Stimulated activated effector memory CD8-positive, alpha-beta T cell treated with anti-CD3 and anti-CD28 coated beads, Interleukin-12 subunit alpha, Interleukin-12 subunit beta, amount 100 ng/mL, for 72 hours (primary cell): ENCODE data around the gene LRRC26.

Experiments
- ATAC-seq: fragments of 150-1000 bp; cut with Tn5 transposase; 2 replicates; pipeline ENCODE4 v1.10.0; 2021
- DNase-seq, 2 donors: peaks; one replicate each; pipeline ENCODE4 v3.0.0; 2021 to 2022; ENCODE audit warnings: low spot score in 2 of 2
- H3K27ac Mint-ChIP-seq: one replicate; pipeline ENCODE4 v1.8.0; 2022; ENCODE audit warnings: mild to moderate bottlenecking, mixed read lengths
- H3K36me3 Mint-ChIP-seq: one replicate; pipeline ENCODE4 v1.8.0; 2022; ENCODE audit warnings: mild to moderate bottlenecking, mixed read lengths
- H3K4me1 Mint-ChIP-seq: one replicate; pipeline ENCODE4 v1.8.0; 2022; ENCODE audit warnings: mixed read lengths
- H3K4me3 Mint-ChIP-seq: one replicate; pipeline ENCODE4 v1.8.0; 2022; ENCODE audit warnings: mild to moderate bottlenecking, mixed read lengths
- H3K9me3 Mint-ChIP-seq: one replicate; pipeline ENCODE4 v1.8.0; 2022; ENCODE audit warnings: mixed read lengths

The LRRC26 gene

DNA sequence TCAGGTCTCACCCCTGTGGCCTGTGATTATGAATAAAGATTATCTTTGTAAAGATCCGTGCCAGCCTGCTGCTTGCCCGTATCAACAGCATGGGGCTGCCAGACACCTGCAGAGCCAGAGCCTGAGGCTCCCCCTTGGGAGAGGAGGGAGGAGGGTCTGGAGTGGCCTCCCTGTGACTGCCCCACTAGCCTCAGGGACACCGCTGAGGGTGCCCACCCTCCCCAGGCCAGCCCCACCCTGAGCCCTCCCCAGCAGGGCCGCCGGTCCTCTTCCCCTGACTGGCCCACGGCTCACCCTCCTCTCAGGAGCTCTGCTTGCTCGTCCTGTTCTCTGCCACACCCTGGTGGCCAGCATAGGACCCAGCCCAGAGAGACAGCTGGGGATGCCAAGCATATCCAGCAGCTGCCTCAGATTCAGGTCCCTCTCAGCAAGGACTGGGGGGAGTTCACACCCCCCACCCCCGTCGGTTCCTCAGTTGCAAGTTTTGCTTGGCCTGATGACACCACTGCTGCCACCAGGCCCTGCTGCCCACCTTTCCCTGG, 20.5 kb upstream of the LRRC26 start:
- peak overlapping the region; percentile 89 for H3K4me3 Mint-ChIP-seq
- ATAC-seq (no peak), DNase-seq (no peak)
- no peaks in the 10 kb centered on the region for H3K9me3 Mint-ChIP-seq
- H3K27ac Mint-ChIP-seq = peak overlapping the region; percentile 95
- peaks cover 37% of the 10 kb centered on the region for H3K36me3 Mint-ChIP-seq
- H3K4me1 Mint-ChIP-seq = peaks cover 43% of the 10 kb centered on the region

DNA sequence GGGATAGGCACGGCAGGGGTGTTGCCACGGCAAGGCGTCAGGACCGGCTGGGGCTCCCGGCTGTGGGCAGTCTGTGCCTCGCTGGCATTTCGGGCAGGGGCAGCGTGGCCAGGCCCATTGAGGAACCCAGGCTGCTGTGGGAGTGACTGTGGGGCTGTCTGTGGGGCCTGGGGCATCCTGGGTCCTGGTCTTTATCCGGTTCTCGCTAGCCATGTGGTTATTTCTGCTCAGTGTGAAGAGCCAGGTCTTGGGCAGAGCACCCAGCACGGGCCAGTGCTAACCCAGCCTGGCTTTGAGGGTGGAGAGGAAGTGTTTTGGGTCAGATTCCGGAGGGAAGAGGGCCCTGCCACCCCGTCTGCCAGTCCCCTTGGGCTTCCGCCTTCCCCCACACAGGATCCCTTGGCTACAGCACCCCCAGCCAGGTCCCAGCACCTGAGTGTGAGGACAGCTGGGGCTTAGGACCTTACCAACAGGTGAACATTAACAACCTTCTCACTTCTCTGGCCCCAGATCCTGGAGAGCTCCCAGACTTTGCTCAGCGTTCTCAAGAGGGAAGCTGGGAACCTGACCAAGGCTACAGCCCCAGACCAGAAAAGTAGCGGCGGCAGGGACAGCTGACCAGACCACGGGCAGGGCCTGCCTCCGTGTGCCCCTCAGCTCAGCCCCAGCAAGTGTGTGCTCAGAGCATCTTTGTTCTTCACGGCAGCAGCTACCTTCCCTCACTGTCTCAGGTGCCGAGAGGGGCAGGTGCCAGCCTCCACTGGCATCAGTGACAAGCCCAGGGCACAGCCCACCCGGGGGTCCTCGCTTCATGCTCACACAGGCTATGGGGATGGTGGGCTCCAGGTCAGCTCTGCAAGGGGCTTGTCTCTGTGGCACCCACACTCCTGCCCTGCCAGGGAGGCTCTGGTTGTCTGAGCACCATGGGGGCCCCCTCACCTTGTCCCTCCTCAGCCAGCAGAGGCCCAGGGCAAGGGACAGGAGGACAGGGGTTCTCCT, 19.7 kb upstream of the LRRC26 start:
- peaks cover 43% of the 10 kb centered on the region for H3K4me1 Mint-ChIP-seq
- no peaks in the 10 kb centered on the region for H3K9me3 Mint-ChIP-seq
- peak overlapping the region; percentile 95 for H3K27ac Mint-ChIP-seq
- no peak for ATAC-seq
- H3K36me3 Mint-ChIP-seq = peaks cover 40% of the 10 kb centered on the region
- no peak for DNase-seq
- peak overlapping the region; percentile 89 for H3K4me3 Mint-ChIP-seq

DNA sequence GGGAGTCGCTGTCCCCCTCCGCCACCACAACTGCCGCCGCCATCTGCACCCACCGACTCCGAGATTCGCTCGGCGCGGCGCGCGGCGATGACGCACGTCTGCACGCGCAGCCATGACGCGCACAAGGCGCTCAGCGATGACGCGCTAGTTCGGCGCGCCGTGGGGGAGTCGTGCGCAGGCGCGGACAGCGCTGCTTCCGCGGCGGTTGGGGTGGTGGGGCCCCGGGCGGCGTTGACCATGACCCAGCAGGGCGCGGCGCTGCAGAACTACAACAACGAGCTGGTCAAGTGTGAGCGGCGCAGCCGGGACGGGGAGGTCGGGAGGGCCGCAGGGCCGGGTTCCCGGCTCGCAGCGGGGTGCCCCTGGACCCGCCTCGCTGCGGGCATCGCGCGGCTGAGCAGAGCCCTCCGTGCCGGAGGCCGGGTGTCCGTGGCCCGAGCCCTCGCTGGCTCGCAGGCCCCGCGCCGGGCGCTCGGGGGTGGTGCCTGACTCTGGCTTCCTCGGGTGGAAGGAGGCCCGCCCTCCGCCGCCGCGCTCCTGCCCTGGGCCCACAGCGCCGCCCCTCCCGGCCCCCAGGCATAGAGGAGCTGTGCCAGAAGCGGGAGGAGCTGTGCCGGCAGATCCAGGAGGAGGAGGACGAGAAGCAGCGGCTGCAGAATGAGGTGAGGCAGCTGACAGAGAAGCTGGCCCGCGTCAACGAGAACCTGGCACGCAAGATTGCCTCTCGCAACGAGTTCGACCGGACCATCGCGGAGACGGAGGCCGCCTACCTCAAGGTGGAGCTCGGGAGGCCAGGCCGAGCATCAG, 18.8 kb upstream of the LRRC26 start, which contains the start of the genes ANAPC2 and SSNA1:
TSS of gene ANAPC2 (minus strand) at position 71 of the 807 bp plus-strand sequence. CDS start at position 43, 28 bp downstream.
TSS of gene SSNA1 (plus strand) at position 187 of the 807 bp plus-strand sequence. CDS start at position 238, 51 bp downstream.
- H3K4me1 Mint-ChIP-seq = peaks cover 51% of the 10 kb centered on the region
- H3K4me3 Mint-ChIP-seq = peak within 1 kb of the TSS; percentile 89
- peaks cover 49% of the 10 kb centered on the region for H3K36me3 Mint-ChIP-seq

DNA sequence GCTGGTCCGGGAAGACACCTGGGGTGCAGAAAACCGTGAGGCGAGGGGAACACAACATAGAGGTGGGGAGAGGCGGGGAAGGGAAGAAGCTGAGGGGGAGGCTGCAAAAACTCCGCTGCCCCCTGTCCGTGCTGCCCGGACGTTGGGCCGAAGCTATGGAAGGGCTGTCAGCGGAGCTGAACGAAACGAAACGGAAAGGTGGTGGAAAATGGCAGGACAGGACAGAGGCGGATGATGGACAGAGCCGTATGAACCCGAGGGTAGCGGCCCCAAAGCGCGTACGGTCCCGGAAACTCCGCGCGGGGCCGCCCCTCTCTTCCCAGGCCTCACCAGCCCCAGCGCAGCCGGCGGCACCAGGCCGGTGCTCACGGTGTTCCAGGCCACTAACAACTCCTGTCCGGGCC, 18.2 kb upstream of the LRRC26 start:
- Mint-ChIP-seq H3K36me3 (peaks cover 55% of the 10 kb centered on the region), H3K27ac (peak overlapping the region; percentile 95), H3K4me3 (peak overlapping the region; percentile 89), H3K9me3 (no peaks in the 10 kb centered on the region), H3K4me1 (peaks cover 51% of the 10 kb centered on the region)
- ATAC-seq = peak; percentile 2
- no peak for DNase-seq

More for the DNA sequence above, 18.8 kb upstream of the LRRC26 start, which contains the start of the genes ANAPC2 and SSNA1:
- peak; percentile 98 to 99 for DNase-seq
- peak; percentile 87 for ATAC-seq
- no peaks in the 10 kb centered on the region for H3K9me3 Mint-ChIP-seq
- peak within 1 kb of the TSS; percentile 95 for H3K27ac Mint-ChIP-seq

DNA sequence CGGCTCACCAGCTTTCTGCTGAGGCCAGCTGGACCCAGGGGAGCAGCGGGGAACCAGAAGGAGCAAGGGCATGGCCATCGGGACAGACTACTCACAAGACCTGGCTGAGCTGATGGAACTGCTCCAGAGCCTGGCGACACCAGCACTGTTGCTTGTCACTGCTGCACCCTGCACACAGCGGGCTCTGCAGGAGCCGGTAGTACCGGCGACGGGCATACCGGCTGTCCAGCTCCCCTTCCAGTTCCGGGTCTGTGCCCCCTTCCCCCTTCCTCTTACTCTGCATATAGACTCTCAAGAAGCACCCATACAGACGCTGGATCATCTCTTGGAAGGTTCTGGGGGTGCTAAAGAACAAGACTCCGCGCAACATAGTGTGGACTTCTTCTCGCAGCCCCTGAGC, 17.5 kb upstream of the LRRC26 start:
- Mint-ChIP-seq H3K4me1 (peaks cover 51% of the 10 kb centered on the region), H3K27ac (peak overlapping the region; percentile 95), H3K4me3 (peak overlapping the region; percentile 89), H3K9me3 (no peaks in the 10 kb centered on the region), H3K36me3 (peaks cover 62% of the 10 kb centered on the region)
- DNase-seq = no peak
- ATAC-seq = no peak

DNA sequence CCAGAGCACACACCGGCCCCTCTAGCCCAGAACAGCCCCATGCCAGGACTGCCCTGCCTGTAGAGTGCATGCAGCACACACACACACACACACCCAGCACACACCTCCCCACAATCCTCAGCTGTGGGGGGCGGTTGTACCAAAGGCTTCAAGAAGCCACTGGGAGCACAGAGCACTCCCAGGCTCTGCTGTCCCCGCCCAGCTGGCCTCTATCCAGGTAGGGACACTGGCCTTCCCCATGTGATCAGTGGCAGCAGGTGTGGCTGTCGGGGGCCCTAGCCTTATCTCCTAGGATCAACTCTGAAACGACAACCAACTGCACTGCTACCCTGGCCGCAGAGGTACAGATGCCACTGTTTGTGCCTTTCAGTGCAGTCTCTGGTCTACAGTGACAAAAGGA, 16.5 kb upstream of the LRRC26 start:
- Mint-ChIP-seq H3K36me3 (peaks cover 70% of the 10 kb centered on the region), H3K4me3 (peak overlapping the region; percentile 89), H3K27ac (no peak overlapping the region), H3K4me1 (peaks cover 51% of the 10 kb centered on the region), H3K9me3 (no peaks in the 10 kb centered on the region)
- DNase-seq = no peak
- ATAC-seq = no peak

DNA sequence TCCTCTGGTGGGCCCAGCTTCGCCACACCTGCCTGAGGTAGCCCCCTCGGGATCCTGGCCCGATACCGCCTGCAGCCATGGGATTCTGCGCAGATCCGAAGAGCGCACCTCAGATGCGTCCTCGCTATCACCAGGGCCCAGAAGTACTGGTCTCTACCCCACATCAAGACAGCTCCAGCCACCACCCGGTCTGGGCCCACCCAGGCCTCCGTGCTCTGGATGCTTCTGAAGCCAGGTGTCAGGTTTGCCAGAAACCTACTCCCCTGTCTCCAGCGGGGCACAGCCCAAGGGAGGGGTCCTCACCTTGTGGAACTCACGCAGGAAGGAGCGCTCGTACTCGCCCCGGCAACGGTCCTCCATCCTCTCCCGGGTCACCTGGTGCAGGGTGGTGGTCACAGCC, 16.1 kb upstream of the LRRC26 start:
- Mint-ChIP-seq H3K36me3 (peaks cover 69% of the 10 kb centered on the region), H3K4me3 (peak overlapping the region; percentile 89), H3K4me1 (peaks cover 47% of the 10 kb centered on the region), H3K27ac (no peak overlapping the region), H3K9me3 (no peaks in the 10 kb centered on the region)
- DNase-seq (no peak), ATAC-seq (no peak)

DNA sequence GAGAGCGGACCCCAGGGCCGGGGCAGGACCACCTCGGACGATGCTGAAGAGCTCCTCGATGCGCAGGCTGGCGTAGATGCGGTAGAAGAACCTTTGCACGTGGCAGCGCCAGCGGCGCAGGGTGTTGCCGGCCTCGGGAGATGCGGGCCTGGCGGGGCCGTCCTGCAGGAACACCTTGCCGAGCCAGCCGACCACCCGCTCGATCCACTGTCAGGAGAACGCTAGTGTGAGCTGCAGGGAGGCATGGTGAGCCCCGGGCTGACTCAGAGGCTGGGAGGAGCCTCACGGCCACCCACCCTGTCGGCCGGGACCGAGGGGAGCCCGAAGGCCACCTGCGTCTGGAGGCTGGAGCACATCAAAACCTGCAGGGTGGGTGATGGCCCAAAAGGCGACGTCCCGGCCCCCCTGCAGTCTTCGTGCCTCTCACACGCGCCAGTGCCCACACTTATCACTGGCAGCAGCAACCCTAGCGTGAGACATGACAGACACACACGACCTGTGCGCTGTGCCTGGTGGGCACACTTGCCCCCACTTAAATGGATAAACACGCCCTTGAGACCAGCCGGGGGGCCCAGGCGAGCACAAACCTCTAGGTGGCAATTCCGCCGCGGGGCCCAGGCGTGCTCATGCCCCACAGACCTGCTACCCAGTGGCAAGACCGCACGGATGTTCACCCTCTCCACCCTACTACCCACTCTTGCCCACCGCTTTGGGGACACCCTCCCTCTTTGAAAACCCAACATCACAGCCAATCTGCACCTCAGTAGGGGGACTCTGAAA, 15.2 kb upstream of the LRRC26 start:
- H3K27ac Mint-ChIP-seq = no peak overlapping the region
- H3K4me3 Mint-ChIP-seq = no peak overlapping the region
- DNase-seq = no peak
- H3K4me1 Mint-ChIP-seq = peaks cover 40% of the 10 kb centered on the region
- peaks cover 61% of the 10 kb centered on the region for H3K36me3 Mint-ChIP-seq
- ATAC-seq = no peak
- no peaks in the 10 kb centered on the region for H3K9me3 Mint-ChIP-seq

DNA sequence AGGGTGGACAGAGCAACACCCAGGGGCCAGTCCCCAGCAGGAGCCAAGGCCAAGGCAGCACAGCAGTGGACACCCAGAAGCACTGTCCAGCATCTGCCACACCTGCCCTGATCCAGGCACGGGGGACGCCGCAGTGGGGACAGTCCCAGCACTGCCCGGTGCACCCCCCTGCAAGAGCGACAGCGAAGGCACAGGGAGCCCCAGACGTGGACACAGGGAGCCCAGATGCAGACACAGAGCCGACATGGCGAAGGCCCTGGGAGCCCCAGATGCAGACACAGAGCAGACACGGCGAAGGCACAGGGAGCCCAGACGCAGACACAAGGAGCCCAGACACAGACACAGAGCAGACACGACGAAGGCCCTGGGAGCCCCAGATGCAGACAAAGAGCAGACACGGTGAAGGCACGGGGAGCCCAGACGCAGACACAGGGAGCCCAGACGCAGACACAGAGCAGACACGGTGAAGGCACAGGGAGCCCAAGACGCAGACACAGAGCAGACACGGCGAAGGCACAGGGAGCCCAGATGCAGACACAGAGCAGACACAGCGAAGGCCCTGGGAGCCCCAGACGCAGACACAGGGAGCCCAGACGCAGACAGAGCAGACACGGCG, 14.2 kb upstream of the LRRC26 start:
- Mint-ChIP-seq H3K9me3 (no peaks in the 10 kb centered on the region), H3K36me3 (peaks cover 53% of the 10 kb centered on the region), H3K4me1 (peaks cover 38% of the 10 kb centered on the region), H3K4me3 (no peak overlapping the region), H3K27ac (no peak overlapping the region)
- DNase-seq = no peak
- ATAC-seq = no peak

DNA sequence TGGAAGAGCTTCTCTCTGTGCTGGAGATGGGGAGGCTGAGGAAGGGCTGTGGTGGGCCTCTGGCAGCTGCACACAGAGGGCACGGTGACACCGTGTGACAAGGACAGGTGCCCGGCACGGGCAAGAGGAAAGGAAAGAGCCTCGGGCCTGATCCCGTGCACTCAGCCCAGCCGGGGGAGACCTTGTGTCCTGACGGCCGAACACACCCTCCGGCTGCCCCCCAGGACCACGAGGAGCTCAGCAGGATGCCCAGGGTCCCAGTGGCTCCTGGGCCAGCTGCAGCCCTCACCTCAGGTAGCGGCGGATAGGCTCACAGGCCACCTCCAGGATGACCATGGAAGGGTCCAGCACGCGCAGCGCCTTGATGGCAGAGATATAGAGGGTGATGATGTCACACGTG, 13.0 kb upstream of the LRRC26 start:
- Mint-ChIP-seq H3K4me3 (no peak overlapping the region), H3K27ac (no peak overlapping the region), H3K36me3 (peaks cover 44% of the 10 kb centered on the region), H3K4me1 (peaks cover 35% of the 10 kb centered on the region), H3K9me3 (no peaks in the 10 kb centered on the region)
- DNase-seq (no peak), ATAC-seq (no peak)

DNA sequence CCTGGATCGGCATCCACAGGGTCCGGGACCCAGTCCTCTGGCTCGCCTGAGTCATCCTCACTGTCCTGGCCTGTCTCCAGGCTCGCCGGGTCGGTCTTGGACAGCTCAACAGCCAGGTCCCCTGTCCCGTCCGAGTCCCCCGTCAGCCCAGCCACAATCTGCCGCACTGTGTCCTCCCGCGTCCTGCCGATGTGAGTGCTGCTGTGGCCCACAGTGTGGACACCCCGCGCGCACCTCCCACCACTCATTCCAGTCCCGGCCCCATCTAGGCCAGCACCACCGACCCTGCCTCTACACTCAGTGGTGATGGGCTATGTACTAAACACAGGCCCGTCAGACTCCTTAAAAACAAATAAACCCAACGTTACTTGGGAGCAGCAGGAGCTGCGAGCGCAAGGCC, 11.8 kb upstream of the LRRC26 start:
- no peaks in the 10 kb centered on the region for H3K9me3 Mint-ChIP-seq
- ATAC-seq (no peak), DNase-seq (no peak)
- H3K4me1 Mint-ChIP-seq = peaks cover 24% of the 10 kb centered on the region
- peaks cover 33% of the 10 kb centered on the region for H3K36me3 Mint-ChIP-seq
- H3K4me3 Mint-ChIP-seq = no peak overlapping the region
- H3K27ac Mint-ChIP-seq = no peak overlapping the region

DNA sequence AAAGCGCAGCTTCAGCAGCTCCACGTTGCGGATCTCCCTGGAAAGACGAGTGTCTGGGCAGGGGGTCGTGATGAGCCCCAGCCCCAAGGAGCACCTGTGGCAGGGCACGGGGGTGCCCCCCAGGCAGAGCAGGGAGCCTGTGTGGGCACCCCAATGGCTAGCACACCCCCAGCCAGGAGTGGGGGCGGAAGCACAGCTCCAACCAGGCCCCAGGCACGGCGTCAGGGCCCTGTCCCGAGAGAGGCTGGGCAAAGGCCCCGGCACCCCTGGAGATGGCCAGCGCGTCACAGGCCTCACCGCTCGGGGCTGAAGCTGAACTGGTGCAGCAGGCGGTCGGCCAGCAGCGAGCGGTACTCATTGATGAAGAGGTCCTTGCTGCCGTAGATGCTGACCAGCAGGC, 10.6 kb upstream of the LRRC26 start:
- DNase-seq (no peak), ATAC-seq (no peak)
- Mint-ChIP-seq H3K4me1 (peaks cover 24% of the 10 kb centered on the region), H3K9me3 (no peaks in the 10 kb centered on the region), H3K27ac (no peak overlapping the region), H3K4me3 (no peak overlapping the region), H3K36me3 (peaks cover 33% of the 10 kb centered on the region)

DNA sequence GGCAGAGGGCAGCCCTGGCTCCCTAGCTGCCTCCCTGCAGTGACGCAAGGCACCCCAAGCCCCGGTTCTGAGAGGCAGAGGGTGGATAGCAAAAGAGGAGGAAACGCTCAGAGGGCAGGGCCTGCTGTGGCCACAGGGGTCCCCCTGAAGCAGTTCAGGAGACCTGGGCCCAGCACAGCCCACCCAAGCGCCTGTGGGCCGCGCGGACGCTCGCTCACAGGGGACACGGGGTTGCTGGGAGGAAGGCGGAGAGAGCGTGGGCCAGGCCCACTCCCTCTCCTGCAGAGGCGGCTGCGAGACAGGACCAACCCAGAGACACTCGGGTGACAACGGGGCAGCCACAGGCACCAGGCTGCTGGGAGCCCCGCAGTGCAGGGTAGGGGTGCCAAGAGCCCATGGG, 9.9 kb upstream of the LRRC26 start:
- Mint-ChIP-seq H3K4me3 (no peak overlapping the region), H3K27ac (peak overlapping the region; percentile 56), H3K9me3 (no peaks in the 10 kb centered on the region), H3K4me1 (peaks cover 22% of the 10 kb centered on the region), H3K36me3 (peaks cover 32% of the 10 kb centered on the region)
- DNase-seq (no peak), ATAC-seq (no peak)

DNA sequence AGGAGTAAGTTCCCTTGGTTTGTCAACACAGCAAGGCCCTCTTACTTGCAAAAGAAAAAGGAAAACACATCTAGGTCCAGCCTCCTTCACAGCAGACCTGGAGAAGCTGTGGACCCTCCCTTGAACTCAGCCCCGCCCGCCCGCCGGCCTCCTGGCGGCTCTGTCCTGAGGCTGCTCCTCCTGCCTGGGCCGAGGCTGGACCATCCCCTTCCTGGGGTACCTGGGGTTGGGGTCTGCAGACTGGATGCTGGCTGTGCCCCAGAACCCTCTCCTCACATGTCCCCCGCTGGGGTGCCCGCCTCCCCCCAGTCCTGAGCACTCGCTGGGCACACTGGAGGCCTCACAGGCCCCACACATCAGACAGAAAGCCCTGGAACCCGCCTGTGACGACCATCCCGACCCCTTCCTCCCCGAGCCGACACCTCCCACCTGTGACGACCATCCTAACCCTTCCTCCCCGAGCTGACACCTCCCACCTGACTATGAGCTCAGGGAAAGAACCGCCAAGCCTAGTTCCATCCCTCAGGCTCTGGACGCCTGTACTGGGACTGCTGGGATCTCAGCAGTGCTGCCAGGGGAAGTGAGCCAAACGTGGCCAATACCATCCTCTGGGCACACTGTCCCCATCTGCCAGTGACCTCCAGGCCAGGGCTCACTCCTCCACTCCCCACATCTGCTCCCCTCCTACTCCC, 9.2 kb upstream of the LRRC26 start:
- Mint-ChIP-seq H3K9me3 (no peaks in the 10 kb centered on the region), H3K27ac (peak overlapping the region; percentile 56), H3K4me1 (peaks cover 16% of the 10 kb centered on the region), H3K4me3 (no peak overlapping the region), H3K36me3 (peaks cover 25% of the 10 kb centered on the region)
- ATAC-seq (no peak), DNase-seq (no peak)
